GM18858 (cell line): ENCODE data around the gene MEGF11.

Experiments used
- ATAC-seq: cut with Tn5 transposase; IDR thresholded peaks from one replicate; pipeline ENCODE4 v1.9.1; 2021; ENCODE audit not compliant: unreplicated experiment

The MEGF11 gene

GRCh38 chr15:66240240-66240794 lies 13.2 kb downstream of the MEGF11 start:
- no peak for ATAC-seq

- ATAC-seq, result no peak
Observed at GRCh38 chr15:66239514-66239913, 14.0 kb downstream of the MEGF11 start.

GRCh38 chr15:66238318-66238717 lies 15.2 kb downstream of the MEGF11 start:
- no peak for ATAC-seq

- ATAC-seq, result no peak
Observed at GRCh38 chr15:66237513-66238235, 15.9 kb downstream of the MEGF11 start.

DNA sequence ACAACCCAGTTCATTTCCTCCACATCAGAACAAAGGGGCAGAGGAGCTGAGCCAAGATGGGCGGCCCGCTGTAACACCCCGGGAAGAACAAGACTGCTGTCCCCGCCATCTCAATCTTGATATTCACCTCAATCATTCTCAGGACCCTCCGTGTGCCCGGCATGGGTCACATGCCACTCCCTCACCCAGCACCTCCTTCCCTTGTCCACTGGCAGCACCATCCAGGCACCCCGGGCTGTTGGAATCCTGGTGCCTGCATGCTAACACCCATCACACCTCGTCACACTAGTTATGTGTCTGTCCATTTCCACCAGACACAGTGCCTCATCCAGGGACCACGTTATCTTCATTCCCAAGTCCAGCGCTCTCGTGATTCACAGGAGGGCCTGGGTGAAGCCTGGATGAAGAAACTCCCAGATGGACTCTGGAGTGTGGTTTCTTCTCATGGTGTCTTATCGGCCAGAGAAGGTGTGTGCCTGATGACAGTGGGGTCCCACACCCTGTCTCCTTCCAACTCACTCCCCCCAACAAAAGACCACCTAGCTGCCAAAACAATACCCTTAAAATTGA lies 16.7 kb downstream of the MEGF11 start:
- ATAC-seq, result no peak

DNA sequence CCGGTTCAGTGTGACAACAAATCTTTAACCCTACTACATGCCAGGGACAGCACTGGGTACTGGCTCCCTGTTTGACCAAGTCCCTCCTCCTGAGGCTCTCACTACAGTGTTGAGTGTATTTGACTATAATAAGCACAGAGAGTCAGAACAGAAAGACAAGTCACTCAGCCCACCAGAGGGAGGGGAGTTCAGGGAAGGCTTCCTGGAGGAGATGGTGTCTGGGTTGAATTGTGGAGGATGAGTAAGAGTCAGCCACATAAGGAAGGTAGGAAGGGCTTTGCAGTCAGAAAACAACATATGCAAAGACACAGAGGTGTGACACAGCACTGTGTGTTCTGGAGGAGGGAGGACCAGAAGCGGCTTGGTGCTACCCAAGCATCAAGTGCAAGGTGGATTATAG lies 17.7 kb downstream of the MEGF11 start:
- no peak for ATAC-seq

DNA sequence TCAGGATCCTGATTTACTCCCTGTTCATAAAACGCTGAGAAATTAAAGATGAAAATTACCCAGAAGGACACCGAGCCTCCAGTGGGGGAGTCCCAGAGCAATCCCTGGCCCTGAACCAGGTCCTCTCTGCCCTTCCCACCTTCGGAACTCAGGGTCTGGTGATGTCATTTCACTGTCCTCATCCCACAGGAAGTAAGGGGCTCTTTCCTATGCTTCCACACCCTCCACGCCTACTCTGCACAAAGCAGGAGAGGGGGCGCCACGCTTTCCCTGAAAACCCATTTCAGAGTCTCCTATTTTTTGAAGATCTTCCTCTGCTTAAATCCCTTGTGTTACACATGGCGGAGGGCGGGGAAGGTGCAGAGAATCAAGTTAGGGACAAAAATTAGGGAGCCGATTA lies 18.8 kb downstream of the MEGF11 start:
- no peak for ATAC-seq

- ATAC-seq, result no peak
Observed at GRCh38 chr15:66233487-66234415, 19.8 kb downstream of the MEGF11 start.

GRCh38 chr15:66232267-66232625 lies 21.3 kb downstream of the MEGF11 start:
- no peak for ATAC-seq

GRCh38 chr15:66231394-66232266 lies 21.9 kb downstream of the MEGF11 start:
- ATAC-seq, result no peak

- no peak for ATAC-seq
Observed at GRCh38 chr15:66229790-66230465, 23.6 kb downstream of the MEGF11 start.

- no peak for ATAC-seq
Observed at GRCh38 chr15:66228807-66229735, 24.5 kb downstream of the MEGF11 start.

GRCh38 chr15:66226736-66227135 lies 26.8 kb downstream of the MEGF11 start:
- ATAC-seq, result no peak

DNA sequence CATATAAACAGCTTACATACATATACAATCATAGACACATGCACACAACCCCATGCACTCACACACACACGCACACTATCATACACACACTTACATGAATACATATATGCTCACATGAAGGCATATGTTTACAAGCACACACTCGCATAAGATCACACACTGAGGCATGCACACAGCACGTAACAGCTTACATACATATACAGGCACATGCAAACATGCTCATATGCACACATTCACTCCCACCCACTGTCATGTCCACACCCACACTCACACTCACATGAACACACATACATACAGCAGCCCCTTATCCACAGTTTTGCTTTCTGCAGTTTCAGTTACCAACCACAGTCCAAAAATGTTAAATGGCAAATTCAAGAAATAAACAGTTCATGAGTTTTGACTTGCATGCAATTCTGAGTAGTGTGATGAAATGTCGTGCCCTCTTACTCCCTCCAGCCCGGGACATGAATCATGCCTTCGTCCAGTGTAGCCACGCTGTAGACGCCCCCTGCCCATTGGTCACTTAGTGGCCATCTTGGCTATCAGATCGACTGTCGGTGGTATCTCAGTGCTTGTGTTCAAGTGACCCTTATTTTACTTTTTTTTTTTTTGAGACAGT lies 27.8 kb downstream of the MEGF11 start:
- ATAC-seq, result no peak

DNA sequence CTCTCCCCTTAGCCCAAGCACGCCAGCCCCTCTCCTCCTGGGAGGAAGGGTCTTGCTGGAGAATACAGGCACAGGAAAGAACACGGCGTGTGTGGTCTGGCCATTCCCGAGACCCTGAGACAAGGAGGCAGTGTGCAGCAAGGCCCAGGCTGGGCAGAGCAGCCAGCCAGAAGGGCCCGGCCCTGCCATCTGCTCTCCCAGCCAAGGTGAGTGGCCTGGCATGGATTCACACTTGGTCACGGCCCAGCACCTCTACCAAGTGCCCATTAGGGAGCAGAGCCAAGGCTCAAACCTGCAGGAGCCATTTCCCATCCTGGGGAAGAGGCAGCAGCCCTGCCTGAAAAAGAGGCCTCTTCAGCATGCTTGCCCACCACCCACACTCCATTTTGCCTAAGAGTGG lies 28.6 kb downstream of the MEGF11 start:
- ATAC-seq, result no peak

DNA sequence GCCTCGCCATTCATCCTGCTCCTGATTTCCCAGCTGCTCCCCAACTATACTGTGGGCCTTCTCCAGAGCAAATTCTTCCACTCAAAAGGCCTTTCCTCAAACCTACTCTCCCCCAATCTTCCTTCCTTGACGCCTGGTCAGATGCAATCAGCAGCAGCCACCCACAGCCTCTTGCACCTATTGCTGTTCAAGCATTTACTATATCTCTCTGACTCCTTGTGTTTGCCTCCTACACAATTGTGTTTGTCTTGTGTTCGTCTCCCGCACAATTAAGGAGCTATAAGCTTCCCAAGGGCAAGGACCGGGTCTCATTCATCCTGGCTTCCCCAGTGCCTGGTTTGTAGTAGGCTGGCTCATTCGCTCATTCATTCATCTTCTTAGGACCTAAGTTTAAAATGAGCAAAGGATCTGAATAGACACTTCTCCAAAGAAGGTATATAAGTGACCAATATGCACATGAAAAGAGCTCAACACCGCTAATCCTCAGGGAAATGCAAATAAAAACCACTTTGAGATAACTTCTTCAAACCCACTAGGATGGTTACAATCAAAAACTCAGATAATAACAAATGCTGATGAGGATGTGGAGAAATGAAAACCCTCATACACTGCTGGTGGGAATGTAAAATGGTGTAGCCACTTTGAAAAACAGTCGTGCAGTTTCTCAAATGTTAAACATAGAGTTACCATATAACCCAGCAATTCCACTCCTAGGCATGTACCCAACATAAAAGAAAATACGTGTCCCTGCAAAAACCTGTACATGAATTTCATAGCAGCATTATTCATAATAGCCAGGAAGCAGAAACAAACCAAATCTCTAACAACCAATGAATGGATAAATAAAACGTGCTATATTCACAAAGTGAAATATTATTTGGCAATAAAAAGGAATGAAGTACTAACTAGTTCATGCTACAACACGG lies 31.0 kb downstream of the MEGF11 start:
- ATAC-seq, result no peak

GRCh38 chr15:66221126-66221525 lies 32.4 kb downstream of the MEGF11 start:
- no peak for ATAC-seq

DNA sequence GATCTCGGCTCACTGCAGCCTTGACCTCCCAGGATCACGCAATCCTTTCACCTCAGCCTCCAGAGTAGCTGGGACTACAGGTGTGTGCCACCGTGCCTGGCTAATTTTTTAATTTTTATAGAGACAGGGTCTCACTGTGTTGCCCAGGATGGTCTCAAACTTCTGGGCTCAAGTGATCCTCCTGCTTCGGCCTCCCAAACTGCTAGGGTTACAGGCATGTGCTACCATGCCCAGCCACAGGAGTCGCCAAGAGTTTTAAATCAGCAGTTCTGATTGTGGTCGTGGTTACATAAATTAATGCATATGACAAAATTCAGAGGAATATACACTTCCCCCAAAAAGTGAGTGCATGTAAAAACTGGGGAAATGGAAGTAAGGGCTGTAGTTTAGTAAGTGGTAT lies 32.9 kb downstream of the MEGF11 start:
- ATAC-seq, result no peak
